ENCODE results near the gene FOXRED1. TPM values are rescaled to one million over a fixed set of nuclear protein-coding genes. Genes with fewer than 3 reads are reported as not detected.

FOXRED1 gene
- total RNA-seq, 2 experiments from 2014 or later = 49.2 to 51.6 TPM

- ChIA-PET CTCF (no interaction called here), POLR2A (interaction anchor here (0.7 to 1.4 kb wide), 2 partner anchors 8 to 13 kb away, joined by 3 to 4 read pairs; no protein-coding TSS in a partner anchor)
These were observed 1.3 kb upstream of the FOXRED1 start for GRCh38 chr11:126267650-126268049.

GRCh38 chr11:126268361-126268707, 620 bp upstream of the FOXRED1 start:
- ChIA-PET POLR2A (interaction anchor here (0.7 to 1.4 kb wide), 2 partner anchors 9 to 14 kb away, joined by 3 to 4 read pairs; no protein-coding TSS in a partner anchor), CTCF (interaction anchor here (1.8 to 2.1 kb wide), 2 partner anchors 14 to 212 kb away, joined by 5 to 7 read pairs; partner anchors contain the start of gene TIRAP)

- POLR2A ChIA-PET = no interaction called here
- CTCF ChIA-PET = no interaction called here
These were observed 8.4 kb downstream of the FOXRED1 start for GRCh38 chr11:126277322-126277721.

GRCh38 chr11:126277780-126278179, 8.8 kb downstream of the FOXRED1 start:
- CTCF ChIA-PET = no interaction called here

GRCh38 chr11:126279191-126279590, 10.2 kb downstream of the FOXRED1 start:
- ChIA-PET CTCF (no interaction called here), POLR2A (no interaction called here)

More at GRCh38 chr11:126277780-126278179, 8.8 kb downstream of the FOXRED1 start:
- POLR2A ChIA-PET = no interaction called here

GRCh38 chr11:126280595-126280994, 11.6 kb downstream of the FOXRED1 start:
- ChIA-PET CTCF (interaction anchor here (1.2 kb wide), 1 partner anchor 16 kb away, joined by 3 read pairs; no protein-coding TSS in a partner anchor), POLR2A (no interaction called here)

- POLR2A ChIA-PET = interaction anchor here (1.2 to 1.8 kb wide), 2 partner anchors 9 to 12 kb away, joined by 5 to 9 read pairs; partner anchors contain the start of gene FOXRED1
These were observed 12.3 kb downstream of the FOXRED1 start for GRCh38 chr11:126281245-126281644.

GRCh38 chr11:126281666-126282175, 12.8 kb downstream of the FOXRED1 start:
- CTCF ChIA-PET = interaction anchor here (2.3 kb wide), 1 partner anchor 12 kb away, joined by 7 read pairs; the partner anchor contains the start of genes FOXRED1 and SRPRA
- POLR2A ChIA-PET = interaction anchor here (1.2 to 1.8 kb wide), 2 partner anchors 9 to 12 kb away, joined by 5 to 9 read pairs; partner anchors contain the start of gene FOXRED1

More at GRCh38 chr11:126281245-126281644, 12.3 kb downstream of the FOXRED1 start:
- CTCF ChIA-PET = interaction anchor here (1.2 to 2.3 kb wide), 2 partner anchors 12 to 17 kb away, joined by 3 to 7 read pairs; partner anchors contain the start of genes FOXRED1 and SRPRA

- ChIA-PET CTCF (interaction anchor here (2.3 kb wide), 1 partner anchor 13 kb away, joined by 7 read pairs; the partner anchor contains the start of genes FOXRED1 and SRPRA), POLR2A (interaction anchor here (0.6 to 1.8 kb wide), 3 partner anchors 10 to 20 kb away, joined by 3 to 9 read pairs (median 5); partner anchors contain the start of gene FOXRED1)
These were observed 13.4 kb downstream of the FOXRED1 start for GRCh38 chr11:126282361-126282735.

GRCh38 chr11:126282736-126283591, 14.0 kb downstream of the FOXRED1 start, which contains the start of gene TIRAP:
TSS of gene TIRAP (plus strand) at chr11:126283093. CDS start at chr11:126290895, 7,802 bp downstream.
- ChIA-PET POLR2A (interaction anchor here (0.6 to 1.8 kb wide), 7 partner anchors 11 to 36 kb away, joined by 3 to 9 read pairs (median 5); partner anchors contain the start of genes DCPS, FOXRED1 and SRPRA), CTCF (interaction anchor here (2.3 kb wide), 1 partner anchor 14 kb away, joined by 7 read pairs; the partner anchor contains the start of genes FOXRED1 and SRPRA)

GRCh38 chr11:126284829-126285228, 15.9 kb downstream of the FOXRED1 start:
- ChIA-PET CTCF (no interaction called here), POLR2A (no interaction called here)

GRCh38 chr11:126288237-126288636, 19.3 kb downstream of the FOXRED1 start:
- ChIA-PET POLR2A (no interaction called here), CTCF (no interaction called here)

- POLR2A ChIA-PET = interaction anchor here (1.0 kb wide), 1 partner anchor 15 kb away, joined by 3 read pairs; no protein-coding TSS in a partner anchor
- CTCF ChIA-PET = interaction anchor here (0.6 to 1.6 kb wide), 3 partner anchors 150 to 294 kb away, joined by 3 read pairs; no protein-coding TSS in a partner anchor
These were observed 21.9 kb downstream of the FOXRED1 start for GRCh38 chr11:126290887-126291286.

GRCh38 chr11:126293726-126294125, 24.8 kb downstream of the FOXRED1 start:
- ChIA-PET POLR2A (no interaction called here), CTCF (interaction anchor here (1.5 kb wide), 1 partner anchor 40 kb away, joined by 3 read pairs; no protein-coding TSS in a partner anchor)

- ChIA-PET CTCF (no interaction called here), POLR2A (no interaction called here)
These were observed 28.1 kb downstream of the FOXRED1 start for GRCh38 chr11:126297004-126297403.

GRCh38 chr11:126303623-126304456, 34.9 kb downstream of the FOXRED1 start, which contains the start of gene DCPS:
TSS of gene DCPS (plus strand) at chr11:126304060. CDS start at chr11:126304081, 21 bp downstream.
- ChIA-PET CTCF (interaction anchor here (1.0 kb wide), 1 partner anchor 17 kb away, joined by 3 read pairs; no protein-coding TSS in a partner anchor), POLR2A (interaction anchor here (0.9 to 1.2 kb wide), 4 partner anchors 14 to 50 kb away, joined by 3 to 8 read pairs (median 4); no protein-coding TSS in a partner anchor)

- ChIA-PET POLR2A (interaction anchor here (0.9 to 1.2 kb wide), 4 partner anchors 13 to 49 kb away, joined by 3 to 8 read pairs (median 4); no protein-coding TSS in a partner anchor), CTCF (interaction anchor here (1.0 kb wide), 1 partner anchor 17 kb away, joined by 3 read pairs; no protein-coding TSS in a partner anchor)
These were observed 35.6 kb downstream of the FOXRED1 start for GRCh38 chr11:126304457-126305075.

GRCh38 chr11:126305699-126306098, 36.7 kb downstream of the FOXRED1 start:
- POLR2A ChIA-PET = interaction anchor here (1.2 kb wide), 1 partner anchor 15 kb away, joined by 3 read pairs; no protein-coding TSS in a partner anchor
- CTCF ChIA-PET = interaction anchor here (0.7 kb wide), 1 partner anchor 11 kb away, joined by 3 read pairs; no protein-coding TSS in a partner anchor
